ENCODE measurements around the gene CFAP410. TPM values are rescaled to one million over a fixed set of nuclear protein-coding genes. Genes with fewer than 3 reads are reported as not detected.

Gene CFAP410
- total RNA-seq (ENCODE audit: unreplicated experiment) = 20.6 TPM
- long read RNA-seq, partial matches to known transcripts = 0 of 5 reads
- long read RNA-seq, other reads (novel, unspliced or antisense) = 4 of 5 reads

- Mint-ChIP-seq H3K36me3 (ENCODE audit: unreplicated experiment) (no peaks in the 10 kb centered on the region), H3K9me3 (ENCODE audit: unreplicated experiment) (peaks cover 11% of the 10 kb centered on the region), H3K4me1 (ENCODE audit: low read depth, unreplicated experiment) (peaks cover 17% of the 10 kb centered on the region), H3K27me3 (ENCODE audit: unreplicated experiment) (peaks cover 17% of the 10 kb centered on the region), H3K27ac (ENCODE audit: unreplicated experiment) (peak within 1 kb of the TSS; percentile 89), H3K4me3 (ENCODE audit: unreplicated experiment) (peak within 1 kb of the TSS; percentile 84)
- DNase-seq = peak; percentile 97
- TF ChIP-seq CTCF (IDR thresholded peaks at IDR 0.05; ENCODE audit: partially characterized antibody, unreplicated experiment) = no peak
These were observed at the start of gene CFAP410 for GRCh38 chr21:44338971-44339910. CFAP410 (minus strand) TSS chr21:44339390; CDS start chr21:44339194, 196 bp downstream.

- Mint-ChIP-seq H3K27ac (ENCODE audit: unreplicated experiment) (no peak overlapping the region), H3K9me3 (ENCODE audit: unreplicated experiment) (peaks cover 8% of the 10 kb centered on the region), H3K27me3 (ENCODE audit: unreplicated experiment) (no peaks in the 10 kb centered on the region), H3K4me1 (ENCODE audit: low read depth, unreplicated experiment) (peaks cover 1% of the 10 kb centered on the region), H3K36me3 (ENCODE audit: unreplicated experiment) (no peaks in the 10 kb centered on the region), H3K4me3 (ENCODE audit: unreplicated experiment) (no peak overlapping the region)
- TF ChIP-seq CTCF (IDR thresholded peaks at IDR 0.05; ENCODE audit: partially characterized antibody, unreplicated experiment) = no peak
- no peak for DNase-seq
These were observed 45.8 kb upstream of the CFAP410 start for GRCh38 chr21:44384968-44385367.

- Mint-ChIP-seq H3K4me1 (ENCODE audit: low read depth, unreplicated experiment) (peaks cover 1% of the 10 kb centered on the region), H3K9me3 (ENCODE audit: unreplicated experiment) (peaks cover 7% of the 10 kb centered on the region), H3K27me3 (ENCODE audit: unreplicated experiment) (no peaks in the 10 kb centered on the region), H3K4me3 (ENCODE audit: unreplicated experiment) (no peak overlapping the region), H3K36me3 (ENCODE audit: unreplicated experiment) (no peaks in the 10 kb centered on the region), H3K27ac (ENCODE audit: unreplicated experiment) (no peak overlapping the region)
- TF ChIP-seq CTCF (IDR thresholded peaks at IDR 0.05; ENCODE audit: partially characterized antibody, unreplicated experiment) = no peak
- DNase-seq = no peak
These were observed 44.0 kb upstream of the CFAP410 start for GRCh38 chr21:44383216-44383615.

- Mint-ChIP-seq H3K27me3 (ENCODE audit: unreplicated experiment) (peaks cover 1% of the 10 kb centered on the region), H3K4me3 (ENCODE audit: unreplicated experiment) (no peak overlapping the region), H3K36me3 (ENCODE audit: unreplicated experiment) (no peaks in the 10 kb centered on the region), H3K27ac (ENCODE audit: unreplicated experiment) (no peak overlapping the region), H3K4me1 (ENCODE audit: low read depth, unreplicated experiment) (peaks cover 1% of the 10 kb centered on the region), H3K9me3 (ENCODE audit: unreplicated experiment) (peaks cover 9% of the 10 kb centered on the region)
- no peak for TF ChIP-seq CTCF (IDR thresholded peaks at IDR 0.05; ENCODE audit: partially characterized antibody, unreplicated experiment)
- no peak for DNase-seq
These were observed 43.3 kb upstream of the CFAP410 start for GRCh38 chr21:44382536-44382935.

GRCh38 chr21:44381874-44382273 lies 42.7 kb upstream of the CFAP410 start:
- no peak for TF ChIP-seq CTCF (IDR thresholded peaks at IDR 0.05; ENCODE audit: partially characterized antibody, unreplicated experiment)
- peaks cover 2% of the 10 kb centered on the region for H3K27me3 Mint-ChIP-seq (ENCODE audit: unreplicated experiment)
- no peak overlapping the region for H3K4me3 Mint-ChIP-seq (ENCODE audit: unreplicated experiment)
- H3K9me3 Mint-ChIP-seq (ENCODE audit: unreplicated experiment) = peaks cover 9% of the 10 kb centered on the region
- DNase-seq = no peak
- no peak overlapping the region for H3K27ac Mint-ChIP-seq (ENCODE audit: unreplicated experiment)
- no peaks in the 10 kb centered on the region for H3K36me3 Mint-ChIP-seq (ENCODE audit: unreplicated experiment)
- H3K4me1 Mint-ChIP-seq (ENCODE audit: low read depth, unreplicated experiment) = peaks cover 1% of the 10 kb centered on the region
